ENCODE data around the gene SH2D3A.
"Not testable (repeated sequence)": the region's sequence is repeated elsewhere in the genome, so short reads cannot be mapped to it uniquely, and the experiment has no call there.

The SH2D3A gene

GRCh38 chr19:6774821-6775707 lies 7.8 kb upstream of the SH2D3A start:
- H3K4me3 ChIP-seq (ENCODE audit: low read depth, low read length) = no peak overlapping the region
- H3K27ac ChIP-seq = no peak overlapping the region
- no peaks in the 10 kb centered on the region for H3K36me3 ChIP-seq (replicated peaks)
- DNase-seq = no peak
- in situ Hi-C loops (cut with HindIII; ENCODE audit: low pct_ligation_motif_present, low sequenced_read_pairs) = no loop called here
- TF ChIP-seq CTCF (IDR thresholded peaks at IDR 0.05; ENCODE audit: low read depth, low read length, missing control alignments) = no peak
- no peaks in the 10 kb centered on the region for H3K27me3 ChIP-seq (replicated peaks)

- Histone ChIP-seq H3K27me3 (replicated peaks) (no peaks in the 10 kb centered on the region), H3K36me3 (replicated peaks) (no peaks in the 10 kb centered on the region), H3K27ac (no peak overlapping the region), H3K4me3 (ENCODE audit: low read depth, low read length) (no peak overlapping the region)
- DNase-seq = no peak
- in situ Hi-C loops (cut with HindIII; ENCODE audit: low pct_ligation_motif_present, low sequenced_read_pairs) = no loop called here
- TF ChIP-seq CTCF (IDR thresholded peaks at IDR 0.05; ENCODE audit: low read depth, low read length, missing control alignments) = no peak
Measured at GRCh38 chr19:6773323-6773931, 6.2 kb upstream of the SH2D3A start.

GRCh38 chr19:6772866-6773322 lies 5.7 kb upstream of the SH2D3A start:
- H3K36me3 ChIP-seq (replicated peaks) = no peaks in the 10 kb centered on the region
- in situ Hi-C loops (cut with HindIII; ENCODE audit: low pct_ligation_motif_present, low sequenced_read_pairs) = no loop called here
- no peak for TF ChIP-seq CTCF (IDR thresholded peaks at IDR 0.05; ENCODE audit: low read depth, low read length, missing control alignments)
- no peaks in the 10 kb centered on the region for H3K27me3 ChIP-seq (replicated peaks)
- DNase-seq = no peak
- H3K27ac ChIP-seq = no peak overlapping the region
- H3K4me3 ChIP-seq (ENCODE audit: low read depth, low read length) = no peak overlapping the region

- Histone ChIP-seq H3K27ac (no peak within 1 kb of the TSS), H3K4me3 (ENCODE audit: low read depth, low read length) (no peak within 1 kb of the TSS), H3K27me3 (replicated peaks) (no peaks in the 10 kb centered on the region), H3K36me3 (replicated peaks) (no peaks in the 10 kb centered on the region)
- peak; percentile 22 for TF ChIP-seq CTCF (IDR thresholded peaks at IDR 0.05; ENCODE audit: low read depth, low read length, missing control alignments)
- no peak for DNase-seq
- in situ Hi-C loops (cut with HindIII; ENCODE audit: low pct_ligation_motif_present, low sequenced_read_pairs) = no loop called here
Measured at GRCh38 chr19:6772028-6772865, 5.0 kb upstream of the SH2D3A start, which contains the start of gene VAV1. TSS of gene VAV1 (plus strand) at chr19:6772708. CDS start at chr19:6772808, 100 bp downstream.

GRCh38 chr19:6771648-6772027 lies 4.4 kb upstream of the SH2D3A start:
- H3K27ac ChIP-seq; DNase-seq; H3K36me3 ChIP-seq (replicated peaks); H3K27me3 ChIP-seq (replicated peaks); in situ Hi-C loops (cut with HindIII; ENCODE audit: low pct_ligation_motif_present, low sequenced_read_pairs); H3K4me3 ChIP-seq (ENCODE audit: low read depth, low read length): not testable (repeated sequence)
